HepG2 (cell line): Measurements from ENCODE around the gene LIME1. TPM values are rescaled to one million over a fixed set of nuclear protein-coding genes. Genes with fewer than 3 reads are reported as not detected.
A peak's percentile ranks its signal among the peaks of the same experiment; 100 is the strongest.

Source experiments
- AGO2 ChIP-seq: fragments of 200-400 bp; formaldehyde crosslinking; optimal IDR thresholded peaks from 2 replicates; pipeline ENCODE3; 2017; ENCODE audit warnings: mild to moderate bottlenecking, low read depth, low read length, moderate library complexity
- HHEX ChIP-seq: IDR thresholded peaks from 2 replicates; pipeline ENCODE4 v1.6.1; 2016; ENCODE audit warnings: control low read depth
- ZNF33A ChIP-seq: sonication (generic); formaldehyde crosslinking; IDR thresholded peaks from 2 replicates; pipeline ENCODE4 v1.5.1; 2020; ENCODE audit warnings: missing genetic modification reagents, mild to moderate bottlenecking, moderate library complexity, borderline replicate concordance
- ZNF430 ChIP-seq: sonication (generic); formaldehyde crosslinking; IDR thresholded peaks from 2 replicates; pipeline ENCODE4 v1.9.0; 2021; ENCODE audit warnings: mild to moderate bottlenecking, missing genetic modification reagents
- ZNF496 ChIP-seq: sonication (generic); formaldehyde crosslinking; IDR thresholded peaks from 2 replicates; pipeline ENCODE4 v1.8.1; 2023; ENCODE audit warnings: mild to moderate bottlenecking, moderate library complexity, missing genetic modification reagents; ENCODE audit not compliant: insufficient replicate concordance
- ZNF792 ChIP-seq: IDR thresholded peaks from 2 replicates; pipeline ENCODE4 v1.6.1; 2016
- polyA plus RNA-seq, 8 experiments: library from polyadenylated mRNA; depleted of rRNA in 3 of 8; stranded (reverse) in 7 of 8; unstranded in 1 of 8; fragments of >200 nt; fragmentation: Illumina TruSeq in 4 of 8; extraction: Trizol in 4 of 8; gene quantifications; 2 replicates each; pipeline versions ENCODE4 v1.2.1 to v1.2.3, GENCODE V29; 2011 to 2016; ENCODE audit warnings: low read depth in 4 of 8, missing spikeins in 1 of 8, mixed read lengths in 1 of 8; ENCODE audit not compliant: insufficient read depth in 1 of 8
- total RNA-seq, 5 experiments: library from RNA; depleted of rRNA; stranded (reverse); fragments of >200 nt; fragmentation: Illumina TruSeq; extraction: Trizol; gene quantifications; 2 replicates each; pipeline ENCODE4 v1.2.3, GENCODE V29; 2016; ENCODE audit warnings: low read depth in 1 of 5
- TF ChIP-seq, protein P1 (sequence below): sonication (generic); formaldehyde crosslinking; IDR thresholded peaks from 2 replicates; pipeline ENCODE4 v1.4.0; 2020; ENCODE audit warnings: missing genetic modification reagents, borderline replicate concordance
- TF ChIP-seq, protein P2 (sequence below): sonication (generic); formaldehyde crosslinking; IDR thresholded peaks from 2 replicates; pipeline ENCODE4 v1.9.0; 2021; ENCODE audit warnings: missing genetic modification reagents, mild to moderate bottlenecking, borderline replicate concordance
- TF ChIP-seq, protein P3 (sequence below): sonication (generic); formaldehyde crosslinking; IDR thresholded peaks from 2 replicates; pipeline ENCODE4 v1.5.1; 2020; ENCODE audit warnings: missing genetic modification reagents, mild to moderate bottlenecking, borderline replicate concordance
- TF ChIP-seq, protein P4 (sequence below): fragments of 450-650 bp; IDR thresholded peaks from 2 replicates; pipeline ENCODE4 v1.6.1; 2016
- TF ChIP-seq, protein P5 (sequence below): sonication (generic); formaldehyde crosslinking; conservative IDR thresholded peaks from 2 replicates; pipeline ENCODE4 v1.4.0; 2020; ENCODE audit warnings: mild to moderate bottlenecking, missing genetic modification reagents, moderate library complexity
- TF ChIP-seq, protein P6 (sequence below): sonication (generic); formaldehyde crosslinking; IDR thresholded peaks from 2 replicates; pipeline ENCODE4 v1.5.0; 2020; ENCODE audit warnings: mild to moderate bottlenecking, missing genetic modification reagents

Gene LIME1
- total and polyA plus RNA-seq, 2 of the 13 experiments (the other 11 are each of a cell fraction or from before 2014, with no cell fraction given): 13.0 to 61.5 TPM

DNA sequence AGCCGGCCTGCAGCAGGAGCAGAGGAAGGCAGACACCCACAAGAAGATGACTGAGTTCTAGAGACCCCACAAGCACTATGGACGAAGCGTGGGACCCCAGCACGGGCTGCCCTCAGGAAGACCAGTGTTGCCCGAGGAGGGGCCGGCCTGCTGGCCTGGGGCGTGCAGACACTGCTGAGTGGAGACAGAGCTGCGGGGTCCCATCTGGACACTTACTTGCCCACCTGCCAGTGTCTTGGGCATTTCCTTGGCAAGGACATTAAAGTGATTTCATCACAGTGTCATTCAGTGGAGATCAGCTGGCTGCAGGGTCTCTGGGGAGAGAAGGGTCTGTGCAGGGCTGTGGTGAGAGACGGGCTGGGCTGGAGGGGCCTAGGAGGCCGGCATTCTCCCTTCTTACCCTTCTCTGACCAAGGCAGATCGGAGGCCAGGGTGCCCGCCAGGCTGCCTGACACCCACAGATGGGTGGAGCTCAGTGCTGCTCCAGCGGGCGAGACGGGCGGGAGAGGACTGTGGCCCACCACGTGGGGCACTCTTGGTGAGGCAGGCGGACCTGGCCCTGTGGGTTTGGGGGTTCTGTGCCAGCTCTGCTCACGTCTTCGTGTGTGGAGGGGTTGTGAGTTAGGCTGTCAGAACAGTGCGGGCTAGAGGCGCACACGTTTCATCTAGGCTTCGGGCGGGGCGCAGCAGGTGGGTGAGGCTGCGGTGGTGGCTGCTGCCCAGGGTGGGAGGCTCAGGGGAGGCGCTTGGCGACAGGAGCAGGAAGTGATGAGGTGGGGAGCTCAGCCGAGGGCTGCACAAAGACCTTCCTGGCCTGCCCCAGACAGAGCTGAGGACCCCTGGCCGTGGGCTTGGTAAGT is at the start of gene LIME1 (continued):
- TF ChIP-seq, protein P1, sequence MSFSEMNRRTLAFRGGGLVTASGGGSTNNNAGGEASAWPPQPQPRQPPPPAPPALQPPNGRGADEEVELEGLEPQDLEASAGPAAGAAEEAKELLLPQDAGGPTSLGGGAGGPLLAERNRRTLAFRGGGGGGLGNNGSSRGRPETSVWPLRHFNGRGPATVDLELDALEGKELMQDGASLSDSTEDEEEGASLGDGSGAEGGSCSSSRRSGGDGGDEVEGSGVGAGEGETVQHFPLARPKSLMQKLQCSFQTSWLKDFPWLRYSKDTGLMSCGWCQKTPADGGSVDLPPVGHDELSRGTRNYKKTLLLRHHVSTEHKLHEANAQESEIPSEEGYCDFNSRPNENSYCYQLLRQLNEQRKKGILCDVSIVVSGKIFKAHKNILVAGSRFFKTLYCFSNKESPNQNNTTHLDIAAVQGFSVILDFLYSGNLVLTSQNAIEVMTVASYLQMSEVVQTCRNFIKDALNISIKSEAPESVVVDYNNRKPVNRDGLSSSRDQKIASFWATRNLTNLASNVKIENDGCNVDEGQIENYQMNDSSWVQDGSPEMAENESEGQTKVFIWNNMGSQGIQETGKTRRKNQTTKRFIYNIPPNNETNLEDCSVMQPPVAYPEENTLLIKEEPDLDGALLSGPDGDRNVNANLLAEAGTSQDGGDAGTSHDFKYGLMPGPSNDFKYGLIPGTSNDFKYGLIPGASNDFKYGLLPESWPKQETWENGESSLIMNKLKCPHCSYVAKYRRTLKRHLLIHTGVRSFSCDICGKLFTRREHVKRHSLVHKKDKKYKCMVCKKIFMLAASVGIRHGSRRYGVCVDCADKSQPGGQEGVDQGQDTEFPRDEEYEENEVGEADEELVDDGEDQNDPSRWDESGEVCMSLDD: no peak
- TF ChIP-seq, protein P2, sequence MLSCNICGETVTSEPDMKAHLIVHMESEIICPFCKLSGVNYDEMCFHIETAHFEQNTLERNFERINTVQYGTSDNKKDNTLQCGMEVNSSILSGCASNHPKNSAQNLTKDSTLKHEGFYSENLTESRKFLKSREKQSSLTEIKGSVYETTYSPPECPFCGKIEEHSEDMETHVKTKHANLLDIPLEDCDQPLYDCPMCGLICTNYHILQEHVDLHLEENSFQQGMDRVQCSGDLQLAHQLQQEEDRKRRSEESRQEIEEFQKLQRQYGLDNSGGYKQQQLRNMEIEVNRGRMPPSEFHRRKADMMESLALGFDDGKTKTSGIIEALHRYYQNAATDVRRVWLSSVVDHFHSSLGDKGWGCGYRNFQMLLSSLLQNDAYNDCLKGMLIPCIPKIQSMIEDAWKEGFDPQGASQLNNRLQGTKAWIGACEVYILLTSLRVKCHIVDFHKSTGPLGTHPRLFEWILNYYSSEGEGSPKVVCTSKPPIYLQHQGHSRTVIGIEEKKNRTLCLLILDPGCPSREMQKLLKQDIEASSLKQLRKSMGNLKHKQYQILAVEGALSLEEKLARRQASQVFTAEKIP (CRISPR knock-in tag): no peak
- TF ChIP-seq AGO2 (peak; percentile 97), ZNF496 (CRISPR knock-in tag) (no peak), ZNF33A (no peak), ZNF430 (CRISPR knock-in tag) (peak; percentile 61; the same call in 1 of the 2 replicates), HHEX (CRISPR knock-in tag) (no peak), ZNF792 (no peak)
- TF ChIP-seq, protein P3, sequence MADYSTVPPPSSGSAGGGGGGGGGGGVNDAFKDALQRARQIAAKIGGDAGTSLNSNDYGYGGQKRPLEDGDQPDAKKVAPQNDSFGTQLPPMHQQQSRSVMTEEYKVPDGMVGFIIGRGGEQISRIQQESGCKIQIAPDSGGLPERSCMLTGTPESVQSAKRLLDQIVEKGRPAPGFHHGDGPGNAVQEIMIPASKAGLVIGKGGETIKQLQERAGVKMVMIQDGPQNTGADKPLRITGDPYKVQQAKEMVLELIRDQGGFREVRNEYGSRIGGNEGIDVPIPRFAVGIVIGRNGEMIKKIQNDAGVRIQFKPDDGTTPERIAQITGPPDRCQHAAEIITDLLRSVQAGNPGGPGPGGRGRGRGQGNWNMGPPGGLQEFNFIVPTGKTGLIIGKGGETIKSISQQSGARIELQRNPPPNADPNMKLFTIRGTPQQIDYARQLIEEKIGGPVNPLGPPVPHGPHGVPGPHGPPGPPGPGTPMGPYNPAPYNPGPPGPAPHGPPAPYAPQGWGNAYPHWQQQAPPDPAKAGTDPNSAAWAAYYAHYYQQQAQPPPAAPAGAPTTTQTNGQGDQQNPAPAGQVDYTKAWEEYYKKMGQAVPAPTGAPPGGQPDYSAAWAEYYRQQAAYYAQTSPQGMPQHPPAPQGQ (CRISPR knock-in tag): no peak
- TF ChIP-seq, protein P4, sequence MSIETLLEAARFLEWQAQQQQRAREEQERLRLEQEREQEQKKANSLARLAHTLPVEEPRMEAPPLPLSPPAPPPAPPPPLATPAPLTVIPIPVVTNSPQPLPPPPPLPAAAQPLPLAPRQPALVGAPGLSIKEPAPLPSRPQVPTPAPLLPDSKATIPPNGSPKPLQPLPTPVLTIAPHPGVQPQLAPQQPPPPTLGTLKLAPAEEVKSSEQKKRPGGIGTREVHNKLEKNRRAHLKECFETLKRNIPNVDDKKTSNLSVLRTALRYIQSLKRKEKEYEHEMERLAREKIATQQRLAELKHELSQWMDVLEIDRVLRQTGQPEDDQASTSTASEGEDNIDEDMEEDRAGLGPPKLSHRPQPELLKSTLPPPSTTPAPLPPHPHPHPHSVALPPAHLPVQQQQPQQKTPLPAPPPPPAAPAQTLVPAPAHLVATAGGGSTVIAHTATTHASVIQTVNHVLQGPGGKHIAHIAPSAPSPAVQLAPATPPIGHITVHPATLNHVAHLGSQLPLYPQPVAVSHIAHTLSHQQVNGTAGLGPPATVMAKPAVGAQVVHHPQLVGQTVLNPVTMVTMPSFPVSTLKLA: no peak
- TF ChIP-seq, protein P5, sequence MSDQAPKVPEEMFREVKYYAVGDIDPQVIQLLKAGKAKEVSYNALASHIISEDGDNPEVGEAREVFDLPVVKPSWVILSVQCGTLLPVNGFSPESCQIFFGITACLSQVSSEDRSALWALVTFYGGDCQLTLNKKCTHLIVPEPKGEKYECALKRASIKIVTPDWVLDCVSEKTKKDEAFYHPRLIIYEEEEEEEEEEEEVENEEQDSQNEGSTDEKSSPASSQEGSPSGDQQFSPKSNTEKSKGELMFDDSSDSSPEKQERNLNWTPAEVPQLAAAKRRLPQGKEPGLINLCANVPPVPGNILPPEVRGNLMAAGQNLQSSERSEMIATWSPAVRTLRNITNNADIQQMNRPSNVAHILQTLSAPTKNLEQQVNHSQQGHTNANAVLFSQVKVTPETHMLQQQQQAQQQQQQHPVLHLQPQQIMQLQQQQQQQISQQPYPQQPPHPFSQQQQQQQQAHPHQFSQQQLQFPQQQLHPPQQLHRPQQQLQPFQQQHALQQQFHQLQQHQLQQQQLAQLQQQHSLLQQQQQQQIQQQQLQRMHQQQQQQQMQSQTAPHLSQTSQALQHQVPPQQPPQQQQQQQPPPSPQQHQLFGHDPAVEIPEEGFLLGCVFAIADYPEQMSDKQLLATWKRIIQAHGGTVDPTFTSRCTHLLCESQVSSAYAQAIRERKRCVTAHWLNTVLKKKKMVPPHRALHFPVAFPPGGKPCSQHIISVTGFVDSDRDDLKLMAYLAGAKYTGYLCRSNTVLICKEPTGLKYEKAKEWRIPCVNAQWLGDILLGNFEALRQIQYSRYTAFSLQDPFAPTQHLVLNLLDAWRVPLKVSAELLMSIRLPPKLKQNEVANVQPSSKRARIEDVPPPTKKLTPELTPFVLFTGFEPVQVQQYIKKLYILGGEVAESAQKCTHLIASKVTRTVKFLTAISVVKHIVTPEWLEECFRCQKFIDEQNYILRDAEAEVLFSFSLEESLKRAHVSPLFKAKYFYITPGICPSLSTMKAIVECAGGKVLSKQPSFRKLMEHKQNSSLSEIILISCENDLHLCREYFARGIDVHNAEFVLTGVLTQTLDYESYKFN (CRISPR knock-in tag): no peak
- TF ChIP-seq, protein P6, sequence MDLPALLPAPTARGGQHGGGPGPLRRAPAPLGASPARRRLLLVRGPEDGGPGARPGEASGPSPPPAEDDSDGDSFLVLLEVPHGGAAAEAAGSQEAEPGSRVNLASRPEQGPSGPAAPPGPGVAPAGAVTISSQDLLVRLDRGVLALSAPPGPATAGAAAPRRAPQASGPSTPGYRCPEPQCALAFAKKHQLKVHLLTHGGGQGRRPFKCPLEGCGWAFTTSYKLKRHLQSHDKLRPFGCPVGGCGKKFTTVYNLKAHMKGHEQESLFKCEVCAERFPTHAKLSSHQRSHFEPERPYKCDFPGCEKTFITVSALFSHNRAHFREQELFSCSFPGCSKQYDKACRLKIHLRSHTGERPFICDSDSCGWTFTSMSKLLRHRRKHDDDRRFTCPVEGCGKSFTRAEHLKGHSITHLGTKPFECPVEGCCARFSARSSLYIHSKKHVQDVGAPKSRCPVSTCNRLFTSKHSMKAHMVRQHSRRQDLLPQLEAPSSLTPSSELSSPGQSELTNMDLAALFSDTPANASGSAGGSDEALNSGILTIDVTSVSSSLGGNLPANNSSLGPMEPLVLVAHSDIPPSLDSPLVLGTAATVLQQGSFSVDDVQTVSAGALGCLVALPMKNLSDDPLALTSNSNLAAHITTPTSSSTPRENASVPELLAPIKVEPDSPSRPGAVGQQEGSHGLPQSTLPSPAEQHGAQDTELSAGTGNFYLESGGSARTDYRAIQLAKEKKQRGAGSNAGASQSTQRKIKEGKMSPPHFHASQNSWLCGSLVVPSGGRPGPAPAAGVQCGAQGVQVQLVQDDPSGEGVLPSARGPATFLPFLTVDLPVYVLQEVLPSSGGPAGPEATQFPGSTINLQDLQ (CRISPR knock-in tag): 0 out of 2 replicates have a peak, but pooled peaks have one; percentile 8
